ENCODE measurements around the gene TMEM185B. TPM values are rescaled to one million over a fixed set of nuclear protein-coding genes. Genes with fewer than 3 reads are reported as not detected.

Gene TMEM185B
- total RNA-seq, 6 donors from 2014 or later = 15.3 to 29.3 (median 25.5) TPM

GRCh38 chr2:120195553-120195952, 27.6 kb downstream of the TMEM185B start:
- Histone ChIP-seq H3K4me3 (no peak overlapping the region), H3K27me3 (no peaks in the 10 kb centered on the region), H3K4me1 (no peaks in the 10 kb centered on the region), H3K27ac (no peak overlapping the region), H3K36me3 (no peaks in the 10 kb centered on the region), H3K9me3 (peaks cover 0 to 15% (median 12%) of the 10 kb centered on the region in 4 donors)
- ATAC-seq (ENCODE audit: low FRiP score in 2 of 2) = no peak
- TF ChIP-seq POLR2AphosphoS5 (IDR thresholded peaks at IDR 0.05) (no peak), EP300 (IDR thresholded peaks at IDR 0.05) (no peak), POLR2A (IDR thresholded peaks at IDR 0.05) (no peak)
- TF ChIP-seq, protein P1, sequence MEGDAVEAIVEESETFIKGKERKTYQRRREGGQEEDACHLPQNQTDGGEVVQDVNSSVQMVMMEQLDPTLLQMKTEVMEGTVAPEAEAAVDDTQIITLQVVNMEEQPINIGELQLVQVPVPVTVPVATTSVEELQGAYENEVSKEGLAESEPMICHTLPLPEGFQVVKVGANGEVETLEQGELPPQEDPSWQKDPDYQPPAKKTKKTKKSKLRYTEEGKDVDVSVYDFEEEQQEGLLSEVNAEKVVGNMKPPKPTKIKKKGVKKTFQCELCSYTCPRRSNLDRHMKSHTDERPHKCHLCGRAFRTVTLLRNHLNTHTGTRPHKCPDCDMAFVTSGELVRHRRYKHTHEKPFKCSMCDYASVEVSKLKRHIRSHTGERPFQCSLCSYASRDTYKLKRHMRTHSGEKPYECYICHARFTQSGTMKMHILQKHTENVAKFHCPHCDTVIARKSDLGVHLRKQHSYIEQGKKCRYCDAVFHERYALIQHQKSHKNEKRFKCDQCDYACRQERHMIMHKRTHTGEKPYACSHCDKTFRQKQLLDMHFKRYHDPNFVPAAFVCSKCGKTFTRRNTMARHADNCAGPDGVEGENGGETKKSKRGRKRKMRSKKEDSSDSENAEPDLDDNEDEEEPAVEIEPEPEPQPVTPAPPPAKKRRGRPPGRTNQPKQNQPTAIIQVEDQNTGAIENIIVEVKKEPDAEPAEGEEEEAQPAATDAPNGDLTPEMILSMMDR (IDR thresholded peaks at IDR 0.05) = no peak
- no peak for DNase-seq
- 82 to 95% methylated on average over 1 of the region's 1 CpG for WGBS, 2 donors

GRCh38 chr2:120192280-120192679, 30.9 kb downstream of the TMEM185B start:
- DNase-seq (no peak), ATAC-seq (ENCODE audit: low FRiP score in 2 of 2) (no peak)
- no peaks in the 10 kb centered on the region for H3K36me3 ChIP-seq
- peaks cover 0 to 14% (median 8%) of the 10 kb centered on the region in 4 donors for H3K9me3 ChIP-seq
- no peak for TF ChIP-seq POLR2A (IDR thresholded peaks at IDR 0.05)
- TF ChIP-seq POLR2AphosphoS5 (IDR thresholded peaks at IDR 0.05) = no peak
- TF ChIP-seq EP300 (IDR thresholded peaks at IDR 0.05) = no peak
- TF ChIP-seq, protein P1 (IDR thresholded peaks at IDR 0.05) = no peak
- no peak overlapping the region for H3K27ac ChIP-seq
- H3K27me3 ChIP-seq = no peaks in the 10 kb centered on the region
- no peaks in the 10 kb centered on the region for H3K4me1 ChIP-seq
- 84 to 88% methylated on average over 1 of the region's 1 CpG for WGBS, 2 donors
- no peak overlapping the region for H3K4me3 ChIP-seq

- Histone ChIP-seq H3K4me1 (no peaks in the 10 kb centered on the region), H3K27me3 (no peaks in the 10 kb centered on the region), H3K4me3 (no peak overlapping the region), H3K27ac (no peak overlapping the region), H3K9me3 (peaks cover 0 to 14% (median 6%) of the 10 kb centered on the region in 4 donors), H3K36me3 (no peaks in the 10 kb centered on the region)
- 90 to 100% methylated on average over 1 of the region's 1 CpG for WGBS, 2 donors
- TF ChIP-seq POLR2A (IDR thresholded peaks at IDR 0.05) (no peak), EP300 (IDR thresholded peaks at IDR 0.05) (no peak), POLR2AphosphoS5 (IDR thresholded peaks at IDR 0.05) (no peak)
- TF ChIP-seq, protein P1 (IDR thresholded peaks at IDR 0.05) = no peak
- ATAC-seq (ENCODE audit: low FRiP score in 2 of 2) (no peak), DNase-seq (no peak)
These were observed 34.0 kb downstream of the TMEM185B start for GRCh38 chr2:120189189-120189588.

DNA sequence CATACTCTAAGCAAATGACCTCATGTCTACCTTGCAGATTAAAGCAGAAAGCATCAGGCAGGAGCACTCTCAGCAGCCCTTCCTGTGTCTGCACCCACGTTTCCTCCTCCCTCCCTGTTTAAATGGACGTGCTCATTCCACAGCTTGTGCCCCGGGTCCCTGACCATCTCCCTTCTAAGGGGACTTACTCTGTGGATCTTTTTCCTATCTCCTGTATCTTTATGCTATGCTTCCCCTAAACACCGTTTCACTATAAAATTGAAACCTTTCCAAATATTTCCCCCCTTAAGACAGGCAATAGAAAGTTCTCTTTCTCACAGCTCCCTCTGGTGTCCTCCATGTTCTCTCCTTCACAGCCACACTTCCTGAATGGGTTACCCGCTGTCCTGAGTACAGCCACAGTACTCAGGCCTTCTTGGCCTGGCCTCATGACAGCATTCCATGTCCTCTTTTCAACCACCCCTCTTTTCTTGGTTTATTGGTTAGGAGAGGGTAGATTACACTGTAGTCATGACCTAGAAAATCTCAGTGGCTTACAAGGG, 41.1 kb downstream of the TMEM185B start:
- Histone ChIP-seq H3K27me3 (no peaks in the 10 kb centered on the region), H3K9me3 (no peaks in the 10 kb centered on the region), H3K4me1 (peaks cover 0 to 5% (median 0%) of the 10 kb centered on the region in 4 donors), H3K36me3 (peaks cover 0 to 9% (median 0%) of the 10 kb centered on the region in 4 donors), H3K27ac (no peak overlapping the region), H3K4me3 (no peak overlapping the region)
- 34 to 54% methylated on average over 5 of the region's 5 CpGs for WGBS, 2 donors
- ATAC-seq (ENCODE audit: low FRiP score in 2 of 2) = no peak
- no peak for DNase-seq
- TF ChIP-seq, protein P1 (IDR thresholded peaks at IDR 0.05) = no peak
- TF ChIP-seq POLR2AphosphoS5 (IDR thresholded peaks at IDR 0.05) (no peak), EP300 (IDR thresholded peaks at IDR 0.05) (no peak), POLR2A (IDR thresholded peaks at IDR 0.05) (no peak)

GRCh38 chr2:120180066-120180465, 43.1 kb downstream of the TMEM185B start:
- 94% methylated on average over 3 of the region's 3 CpGs; no CpG with 5 or more reads in 1 of the 2 donors for WGBS, 2 donors
- TF ChIP-seq POLR2AphosphoS5 (IDR thresholded peaks at IDR 0.05) (no peak), POLR2A (IDR thresholded peaks at IDR 0.05) (no peak), EP300 (IDR thresholded peaks at IDR 0.05) (no peak)
- TF ChIP-seq, protein P1 (IDR thresholded peaks at IDR 0.05) = no peak
- peaks cover 0 to 15% (median 0%) of the 10 kb centered on the region in 4 donors for H3K36me3 ChIP-seq
- H3K4me3 ChIP-seq = no peak overlapping the region
- no peak overlapping the region for H3K27ac ChIP-seq
- ATAC-seq (ENCODE audit: low FRiP score in 2 of 2) = no peak
- H3K27me3 ChIP-seq = no peaks in the 10 kb centered on the region
- no peaks in the 10 kb centered on the region for H3K9me3 ChIP-seq
- H3K4me1 ChIP-seq = peaks cover 0 to 8% (median 5%) of the 10 kb centered on the region in 4 donors
- DNase-seq = no peak

Measured in upper lobe of left lung (tissue), 6 donors.